ENCODE data around the gene IPPK. TPM values are rescaled to one million over a fixed set of nuclear protein-coding genes. Genes with fewer than 3 reads are reported as not detected.

IPPK gene
- polyA plus RNA-seq, 1 experiment: 16.2 TPM

- H3K27me3 ChIP-seq (ENCODE audit: control insufficient read depth, insufficient read depth, low read length): no peaks in the 10 kb centered on the region
- H3K4me3 ChIP-seq (ENCODE audit: low read depth, low read length): no peak overlapping the region
- ChIA-PET CTCF (interaction anchor here (0.6 to 1.3 kb wide), 3 partner anchors 17 to 367 kb away, joined by 3 read pairs; partner anchors contain the start of gene IPPK), POLR2A (no interaction called here)
- peak; percentile 23; the same call in 1 of the 2 replicates for TF ChIP-seq CTCF (IDR thresholded peaks at IDR 0.05; ENCODE audit: insufficient read depth, low read depth, low read length)
- H3K36me3 ChIP-seq (ENCODE audit: control insufficient read depth, insufficient read depth, low read length): no peaks in the 10 kb centered on the region
- no peak for DNase-seq (ENCODE audit: low read depth)
Observed at GRCh38 chr9:92686954-92687353, 17.0 kb upstream of the IPPK start.

- no peaks in the 10 kb centered on the region for H3K36me3 ChIP-seq (ENCODE audit: control insufficient read depth, insufficient read depth, low read length)
- no peak for DNase-seq (ENCODE audit: low read depth)
- ChIA-PET CTCF (no interaction called here), POLR2A (no interaction called here)
- H3K27me3 ChIP-seq (ENCODE audit: control insufficient read depth, insufficient read depth, low read length): no peaks in the 10 kb centered on the region
- no peak for TF ChIP-seq CTCF (IDR thresholded peaks at IDR 0.05; ENCODE audit: insufficient read depth, low read depth, low read length)
- no peak overlapping the region for H3K4me3 ChIP-seq (ENCODE audit: low read depth, low read length)
Observed at GRCh38 chr9:92685022-92685421, 15.1 kb upstream of the IPPK start.

GRCh38 chr9:92682269-92682668 lies 12.3 kb upstream of the IPPK start:
- no peaks in the 10 kb centered on the region for H3K27me3 ChIP-seq (ENCODE audit: control insufficient read depth, insufficient read depth, low read length)
- POLR2A ChIA-PET: no interaction called here
- DNase-seq (ENCODE audit: low read depth): no peak
- CTCF ChIA-PET: no interaction called here
- no peaks in the 10 kb centered on the region for H3K36me3 ChIP-seq (ENCODE audit: control insufficient read depth, insufficient read depth, low read length)
- no peak for TF ChIP-seq CTCF (IDR thresholded peaks at IDR 0.05; ENCODE audit: insufficient read depth, low read depth, low read length)
- no peak overlapping the region for H3K4me3 ChIP-seq (ENCODE audit: low read depth, low read length)

- no peak for TF ChIP-seq CTCF (IDR thresholded peaks at IDR 0.05; ENCODE audit: insufficient read depth, low read depth, low read length)
- Histone ChIP-seq H3K4me3 (ENCODE audit: low read depth, low read length) (no peak overlapping the region), H3K36me3 (ENCODE audit: control insufficient read depth, insufficient read depth, low read length) (no peaks in the 10 kb centered on the region), H3K27me3 (ENCODE audit: control insufficient read depth, insufficient read depth, low read length) (no peaks in the 10 kb centered on the region)
- POLR2A ChIA-PET: interaction anchor here (0.6 kb wide), 1 partner anchor 8 kb away, joined by 7 read pairs; no protein-coding TSS in a partner anchor
- no peak for DNase-seq (ENCODE audit: low read depth)
- CTCF ChIA-PET: interaction anchor here (1.9 kb wide), 1 partner anchor 10 kb away, joined by 4 read pairs; no protein-coding TSS in a partner anchor
Observed at GRCh38 chr9:92680166-92681119, 10.5 kb upstream of the IPPK start.

GRCh38 chr9:92679413-92680165 lies 9.7 kb upstream of the IPPK start:
- Histone ChIP-seq H3K4me3 (ENCODE audit: low read depth, low read length) (no peak overlapping the region), H3K36me3 (ENCODE audit: control insufficient read depth, insufficient read depth, low read length) (no peaks in the 10 kb centered on the region), H3K27me3 (ENCODE audit: control insufficient read depth, insufficient read depth, low read length) (no peaks in the 10 kb centered on the region)
- no peak for DNase-seq (ENCODE audit: low read depth)
- ChIA-PET CTCF (interaction anchor here (1.9 kb wide), 1 partner anchor 9 kb away, joined by 4 read pairs; no protein-coding TSS in a partner anchor), POLR2A (no interaction called here)
- no peak for TF ChIP-seq CTCF (IDR thresholded peaks at IDR 0.05; ENCODE audit: insufficient read depth, low read depth, low read length)

Measured in BJ (cell line).